ENCODE measurements around the gene NELFB. TPM values are rescaled to one million over a fixed set of nuclear protein-coding genes. Genes with fewer than 3 reads are reported as not detected.

NELFB gene
- 33.9 TPM for total RNA-seq

DNA sequence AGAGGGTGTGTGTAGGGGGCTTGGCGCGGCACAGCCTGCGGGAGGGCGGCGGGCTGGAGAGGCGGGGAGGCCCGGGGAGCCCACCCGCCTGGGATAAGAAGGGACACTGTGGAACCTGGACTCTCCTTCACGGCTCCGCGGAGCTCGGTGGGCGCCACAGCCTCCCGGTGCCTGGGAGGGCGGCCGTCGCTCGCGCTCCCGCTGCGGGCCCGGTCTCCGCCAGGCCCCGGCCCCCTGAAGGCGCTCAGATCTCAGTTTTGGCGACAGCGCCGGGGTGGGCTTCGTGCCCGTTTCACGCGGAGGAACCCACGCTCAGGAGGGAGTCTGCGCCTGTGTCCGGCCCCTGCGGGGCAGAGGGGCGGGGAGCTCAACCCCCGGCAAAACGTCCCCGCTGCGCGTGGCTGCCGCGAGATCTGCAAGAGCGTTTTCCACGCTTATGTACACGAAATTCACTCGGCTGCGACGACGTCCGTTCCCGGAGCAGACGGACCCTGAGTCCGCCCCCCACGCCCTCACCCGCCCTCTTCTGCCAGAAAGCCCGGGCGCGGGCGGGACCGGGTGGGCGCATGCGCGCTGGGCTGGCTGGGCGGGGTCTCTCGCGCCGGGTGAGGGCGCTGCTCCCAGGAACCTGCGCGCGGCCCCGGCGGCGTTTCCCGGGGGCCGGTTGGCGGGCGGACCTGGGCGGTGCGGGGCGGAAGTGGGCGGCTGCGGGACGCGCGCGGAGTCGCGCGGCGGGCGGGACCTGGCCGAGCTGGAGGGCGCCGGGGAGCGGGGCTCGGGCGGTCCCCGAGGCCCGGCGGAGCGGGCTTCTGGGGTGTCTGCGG lies at the start of gene NELFB:
Gene NELFB, plus strand, starts transcription at position 704 of the 824 bp plus-strand sequence.
- H3K9ac ChIP-seq (ENCODE audit: low read depth in 1 of 3, low read length in 3 of 3) = peak within 1 kb of the TSS; percentile 87 to 92 (median 87)
- no peaks in the 10 kb centered on the region for H3K9me3 ChIP-seq (ENCODE audit: control insufficient read depth in 3 of 3, low read length in 3 of 3)
- H3K4me3 ChIP-seq (ENCODE audit: low read length in 3 of 3) = peak within 1 kb of the TSS; percentile 90 to 96 (median 91)
- H3K36me3 ChIP-seq (ENCODE audit: control insufficient read depth in 3 of 3, insufficient read depth in 3 of 3, low read length in 3 of 3) = peaks cover 13 to 20% (median 17%) of the 10 kb centered on the region in 3 donors
- H3K4me1 ChIP-seq (ENCODE audit: control insufficient read depth in 3 of 3, insufficient read depth in 3 of 3, low read length in 3 of 3) = peaks cover 23 to 32% (median 28%) of the 10 kb centered on the region in 3 donors
- peak within 1 kb of the TSS; percentile 54 for H3K27ac ChIP-seq (ENCODE audit: low read depth, low read length)
- H3K27me3 ChIP-seq (ENCODE audit: control insufficient read depth in 3 of 3, insufficient read depth in 3 of 3, low read length in 3 of 3) = no peaks in the 10 kb centered on the region

DNA sequence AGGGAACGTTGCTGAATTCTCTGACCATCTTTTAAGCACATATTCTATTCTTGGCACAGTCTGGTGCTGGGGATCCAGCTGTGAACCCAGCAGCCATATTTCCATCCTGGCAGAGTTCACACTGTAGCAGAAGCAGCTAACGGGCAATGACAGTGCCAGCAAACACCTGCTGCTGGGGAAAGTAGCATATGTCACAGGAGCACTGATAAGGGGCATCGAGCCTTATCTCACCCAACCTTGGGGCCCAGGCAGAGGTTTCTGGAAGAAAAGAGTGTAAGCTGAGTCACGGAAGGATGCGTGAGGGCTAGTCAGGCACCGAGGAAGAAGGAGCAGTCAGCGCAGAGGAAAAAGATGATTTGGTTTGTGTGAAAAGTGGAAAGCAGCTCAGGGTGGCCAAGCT lies 48.5 kb upstream of the NELFB start:
- H3K4me3 ChIP-seq (ENCODE audit: low read length in 3 of 3) = peak overlapping the region; percentile 96 to 99 (median 97)
- peaks cover 3 to 12% (median 3%) of the 10 kb centered on the region in 3 donors for H3K36me3 ChIP-seq (ENCODE audit: control insufficient read depth in 3 of 3, insufficient read depth in 3 of 3, low read length in 3 of 3)
- no peaks in the 10 kb centered on the region for H3K27me3 ChIP-seq (ENCODE audit: control insufficient read depth in 3 of 3, insufficient read depth in 3 of 3, low read length in 3 of 3)
- H3K9ac ChIP-seq (ENCODE audit: low read depth in 1 of 3, low read length in 3 of 3) = peak overlapping the region; percentile 84 to 93 (median 91)
- H3K4me1 ChIP-seq (ENCODE audit: control insufficient read depth in 3 of 3, insufficient read depth in 3 of 3, low read length in 3 of 3) = peaks cover 45 to 54% (median 46%) of the 10 kb centered on the region in 3 donors
- H3K27ac ChIP-seq (ENCODE audit: low read depth, low read length) = no peak overlapping the region
- H3K9me3 ChIP-seq (ENCODE audit: control insufficient read depth in 3 of 3, low read length in 3 of 3) = no peaks in the 10 kb centered on the region

DNA sequence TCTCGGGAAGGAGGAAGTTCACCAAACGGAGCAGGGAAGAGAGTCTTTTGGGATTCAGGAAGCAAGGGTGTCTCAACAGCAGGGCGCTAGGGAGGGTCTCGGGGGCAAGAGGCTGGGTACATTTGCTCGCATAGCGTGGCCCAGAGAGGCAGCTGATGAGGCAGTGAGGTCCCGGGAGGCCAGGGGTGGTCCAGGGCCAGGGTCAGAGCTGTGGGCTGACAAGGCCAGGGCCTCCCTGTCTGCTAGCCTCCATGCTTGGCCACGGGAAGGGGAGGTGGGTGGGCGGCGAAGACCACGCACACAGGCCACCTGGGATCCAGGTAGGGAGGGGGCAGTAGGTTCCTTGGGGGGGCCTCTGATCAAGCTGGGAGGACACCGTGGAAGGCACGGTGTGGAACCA lies 43.6 kb upstream of the NELFB start:
- H3K27me3 ChIP-seq (ENCODE audit: control insufficient read depth in 3 of 3, insufficient read depth in 3 of 3, low read length in 3 of 3) = no peaks in the 10 kb centered on the region
- peaks cover 4 to 12% (median 5%) of the 10 kb centered on the region in 3 donors for H3K4me1 ChIP-seq (ENCODE audit: control insufficient read depth in 3 of 3, insufficient read depth in 3 of 3, low read length in 3 of 3)
- H3K4me3 ChIP-seq (ENCODE audit: low read length in 3 of 3) = no peak overlapping the region
- H3K27ac ChIP-seq (ENCODE audit: low read depth, low read length) = no peak overlapping the region
- H3K9me3 ChIP-seq (ENCODE audit: control insufficient read depth in 3 of 3, low read length in 3 of 3) = no peaks in the 10 kb centered on the region
- no peak overlapping the region for H3K9ac ChIP-seq (ENCODE audit: low read depth in 1 of 3, low read length in 3 of 3)
- peaks cover 3 to 12% (median 5%) of the 10 kb centered on the region in 3 donors for H3K36me3 ChIP-seq (ENCODE audit: control insufficient read depth in 3 of 3, insufficient read depth in 3 of 3, low read length in 3 of 3)

DNA sequence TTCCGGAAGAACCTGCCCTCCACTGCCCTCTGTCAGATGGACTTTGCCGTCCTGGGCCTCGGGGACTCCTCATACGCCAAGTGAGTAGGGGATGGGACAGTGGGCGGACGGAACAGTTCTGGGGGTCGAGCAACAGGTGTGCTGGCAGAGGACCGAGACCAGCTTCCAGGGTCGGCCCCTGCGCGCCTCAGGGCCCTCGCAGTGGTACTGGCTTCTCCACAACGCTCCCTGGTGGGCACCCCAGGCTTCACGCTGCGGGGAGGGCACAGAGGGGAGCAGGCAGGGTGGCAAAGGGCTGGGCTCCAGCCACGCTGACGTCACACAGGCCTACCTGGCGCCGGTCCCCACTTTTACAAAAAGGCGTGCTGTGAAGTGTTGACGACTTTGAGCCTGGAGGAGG lies 42.6 kb upstream of the NELFB start:
- Histone ChIP-seq H3K9ac (ENCODE audit: low read depth in 1 of 3, low read length in 3 of 3) (no peak overlapping the region), H3K4me1 (ENCODE audit: control insufficient read depth in 3 of 3, insufficient read depth in 3 of 3, low read length in 3 of 3) (peaks cover 4 to 12% (median 7%) of the 10 kb centered on the region in 3 donors), H3K27me3 (ENCODE audit: control insufficient read depth in 3 of 3, insufficient read depth in 3 of 3, low read length in 3 of 3) (no peaks in the 10 kb centered on the region), H3K9me3 (ENCODE audit: control insufficient read depth in 3 of 3, low read length in 3 of 3) (no peaks in the 10 kb centered on the region), H3K27ac (ENCODE audit: low read depth, low read length) (no peak overlapping the region), H3K4me3 (ENCODE audit: low read length in 3 of 3) (no peak overlapping the region), H3K36me3 (ENCODE audit: control insufficient read depth in 3 of 3, insufficient read depth in 3 of 3, low read length in 3 of 3) (peaks cover 1 to 6% (median 5%) of the 10 kb centered on the region in 3 donors)

DNA sequence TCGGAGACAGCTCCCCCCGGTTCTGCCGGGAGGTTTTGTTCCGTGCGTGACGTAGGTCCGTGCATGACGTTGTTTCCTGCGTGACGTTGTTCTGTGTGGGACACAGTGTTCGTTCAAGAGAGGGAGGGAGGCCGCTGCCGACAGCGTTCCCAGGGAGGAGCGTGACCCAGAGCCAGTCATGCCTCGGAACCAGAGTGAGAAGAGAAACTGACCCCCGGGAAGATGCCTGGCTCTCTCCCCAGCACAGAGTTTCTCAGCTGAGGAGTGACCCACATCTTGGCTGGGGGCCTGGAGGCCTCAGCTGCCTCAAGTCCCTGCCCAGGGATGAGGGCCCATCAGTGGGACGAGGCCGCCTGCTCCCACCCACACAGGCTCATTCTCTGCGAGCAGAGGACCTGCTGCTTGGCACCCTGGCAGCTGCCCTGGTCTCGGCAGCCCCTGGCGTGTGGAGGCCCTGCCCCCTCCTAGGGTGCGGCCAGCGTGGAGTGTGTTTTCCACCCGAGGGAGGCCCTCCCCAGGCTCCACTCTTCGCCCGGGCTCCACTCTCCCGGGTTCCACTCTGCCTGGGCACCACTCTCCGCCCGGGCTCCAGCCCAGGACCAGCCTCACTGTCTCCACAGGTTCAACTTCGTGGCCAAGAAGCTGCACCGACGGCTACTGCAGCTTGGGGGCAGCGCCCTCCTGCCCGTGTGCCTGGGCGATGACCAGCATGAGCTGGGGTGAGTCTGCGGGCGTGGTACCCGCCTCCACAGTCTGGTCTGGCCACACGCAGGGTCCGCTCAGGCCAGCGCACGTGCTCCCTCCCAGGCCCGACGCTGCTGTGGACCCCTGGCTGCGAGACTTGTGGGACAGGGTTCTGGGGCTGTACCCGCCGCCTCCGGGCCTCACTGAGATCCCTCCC lies 41.7 kb upstream of the NELFB start:
- Histone ChIP-seq H3K27me3 (ENCODE audit: control insufficient read depth in 3 of 3, insufficient read depth in 3 of 3, low read length in 3 of 3) (no peaks in the 10 kb centered on the region), H3K9ac (ENCODE audit: low read depth in 1 of 3, low read length in 3 of 3) (no peak overlapping the region), H3K9me3 (ENCODE audit: control insufficient read depth in 3 of 3, low read length in 3 of 3) (no peaks in the 10 kb centered on the region), H3K36me3 (ENCODE audit: control insufficient read depth in 3 of 3, insufficient read depth in 3 of 3, low read length in 3 of 3) (peaks cover 0 to 6% (median 5%) of the 10 kb centered on the region in 3 donors), H3K4me3 (ENCODE audit: low read length in 3 of 3) (no peak overlapping the region), H3K4me1 (ENCODE audit: control insufficient read depth in 3 of 3, insufficient read depth in 3 of 3, low read length in 3 of 3) (peaks cover 8 to 19% (median 14%) of the 10 kb centered on the region in 3 donors), H3K27ac (ENCODE audit: low read depth, low read length) (no peak overlapping the region)

DNA sequence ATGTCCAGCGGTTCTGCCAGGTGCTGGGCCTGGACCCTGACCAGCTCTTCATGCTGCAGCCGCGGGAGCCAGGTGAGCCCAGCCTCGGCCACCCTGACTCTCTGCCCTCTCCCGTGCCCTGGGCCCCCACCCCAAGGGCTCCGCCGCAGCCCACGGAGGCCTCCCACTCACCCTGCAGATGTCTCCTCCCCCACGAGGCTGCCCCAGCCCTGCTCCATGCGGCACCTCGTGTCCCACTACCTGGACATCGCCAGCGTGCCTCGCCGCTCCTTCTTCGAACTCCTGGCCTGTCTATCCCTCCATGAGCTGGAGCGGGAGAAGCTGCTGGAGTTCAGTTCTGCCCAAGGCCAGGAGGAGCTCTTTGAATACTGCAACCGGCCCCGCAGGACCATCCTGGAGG lies 40.5 kb upstream of the NELFB start:
- Histone ChIP-seq H3K27ac (ENCODE audit: low read depth, low read length) (no peak overlapping the region), H3K9ac (ENCODE audit: low read depth in 1 of 3, low read length in 3 of 3) (no peak overlapping the region), H3K36me3 (ENCODE audit: control insufficient read depth in 3 of 3, insufficient read depth in 3 of 3, low read length in 3 of 3) (peaks cover 0 to 2% (median 0%) of the 10 kb centered on the region in 3 donors), H3K27me3 (ENCODE audit: control insufficient read depth in 3 of 3, insufficient read depth in 3 of 3, low read length in 3 of 3) (no peaks in the 10 kb centered on the region), H3K9me3 (ENCODE audit: control insufficient read depth in 3 of 3, low read length in 3 of 3) (no peaks in the 10 kb centered on the region), H3K4me3 (ENCODE audit: low read length in 3 of 3) (no peak overlapping the region), H3K4me1 (ENCODE audit: control insufficient read depth in 3 of 3, insufficient read depth in 3 of 3, low read length in 3 of 3) (peaks cover 8 to 27% (median 14%) of the 10 kb centered on the region in 3 donors)

DNA sequence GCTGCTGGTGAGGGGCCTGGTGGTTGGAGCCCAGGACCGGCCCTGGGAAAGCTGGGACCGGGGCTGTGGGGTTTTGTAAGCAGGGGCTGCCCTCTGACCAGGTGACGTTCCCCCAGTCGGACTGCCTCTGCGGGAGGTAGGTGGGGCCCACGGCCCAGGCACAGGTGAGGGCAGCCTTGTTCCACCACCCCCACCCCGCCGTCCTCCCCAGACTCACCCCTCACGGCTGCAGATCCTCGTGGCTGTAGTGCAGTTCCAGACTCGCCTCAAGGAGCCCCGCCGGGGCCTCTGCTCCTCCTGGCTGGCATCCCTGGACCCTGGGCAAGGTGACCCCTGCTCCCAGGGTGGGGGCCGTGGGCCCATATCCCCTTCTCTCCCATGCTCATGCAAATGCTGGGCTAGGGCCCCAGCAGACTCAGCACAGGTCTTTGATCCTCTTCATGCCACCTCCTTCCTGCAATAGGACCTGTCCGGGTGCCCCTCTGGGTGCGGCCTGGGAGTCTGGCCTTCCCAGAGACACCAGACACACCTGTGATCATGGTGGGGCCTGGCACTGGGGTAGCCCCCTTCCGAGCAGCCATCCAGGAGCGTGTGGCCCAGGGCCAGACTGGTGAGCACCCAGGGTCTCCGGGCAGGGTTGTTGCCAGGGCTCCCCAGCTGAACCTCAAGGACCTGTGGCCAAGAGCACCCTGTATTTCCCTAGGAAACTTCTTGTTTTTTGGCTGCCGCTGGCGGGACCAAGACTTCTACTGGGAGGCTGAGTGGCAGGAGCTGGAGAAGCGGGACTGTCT lies 39.7 kb upstream of the NELFB start:
- no peak overlapping the region for H3K4me3 ChIP-seq (ENCODE audit: low read length in 3 of 3)
- no peaks in the 10 kb centered on the region for H3K27me3 ChIP-seq (ENCODE audit: control insufficient read depth in 3 of 3, insufficient read depth in 3 of 3, low read length in 3 of 3)
- H3K27ac ChIP-seq (ENCODE audit: low read depth, low read length) = no peak overlapping the region
- H3K36me3 ChIP-seq (ENCODE audit: control insufficient read depth in 3 of 3, insufficient read depth in 3 of 3, low read length in 3 of 3) = peaks cover 0 to 2% (median 0%) of the 10 kb centered on the region in 3 donors
- H3K9ac ChIP-seq (ENCODE audit: low read depth in 1 of 3, low read length in 3 of 3) = no peak overlapping the region
- H3K9me3 ChIP-seq (ENCODE audit: control insufficient read depth in 3 of 3, low read length in 3 of 3) = no peaks in the 10 kb centered on the region
- peaks cover 8 to 27% (median 14%) of the 10 kb centered on the region in 3 donors for H3K4me1 ChIP-seq (ENCODE audit: control insufficient read depth in 3 of 3, insufficient read depth in 3 of 3, low read length in 3 of 3)

DNA sequence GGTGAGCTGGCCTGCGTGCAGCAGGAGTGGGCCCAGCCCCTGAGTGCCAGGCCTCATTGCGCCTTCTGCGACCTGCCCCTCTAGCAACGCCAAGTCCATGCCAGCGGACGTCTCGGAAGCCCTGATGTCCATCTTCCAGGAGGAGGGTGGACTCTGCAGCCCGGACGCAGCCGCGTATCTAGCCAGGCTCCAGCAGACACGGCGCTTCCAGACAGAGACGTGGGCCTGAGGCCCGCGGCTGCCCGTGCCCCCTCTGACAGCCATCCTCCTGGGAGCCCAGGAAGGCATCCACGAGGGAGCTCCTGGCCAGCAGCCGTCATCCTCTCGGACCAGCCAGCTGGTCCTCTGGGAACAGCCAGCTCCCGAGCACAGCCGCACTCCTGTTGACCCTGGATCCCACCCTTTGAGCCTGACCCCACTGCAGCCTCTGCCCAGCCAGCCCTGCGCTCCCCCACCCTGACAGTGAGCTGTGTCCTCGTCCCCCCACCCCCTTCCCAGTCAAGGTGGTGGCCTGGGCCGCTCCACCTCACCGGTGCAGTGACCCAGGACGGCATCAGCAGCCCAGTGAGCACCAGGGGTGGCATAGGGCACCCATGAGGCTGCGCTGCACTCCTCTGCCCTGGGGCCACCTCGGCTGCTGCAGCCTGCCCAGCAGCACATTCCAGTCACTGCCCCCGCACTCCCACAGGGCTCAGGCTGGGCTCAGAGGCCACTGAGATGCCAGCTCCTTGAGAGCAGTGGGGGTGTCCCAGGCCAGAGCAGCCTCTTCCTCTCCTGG lies 38.8 kb upstream of the NELFB start:
- Histone ChIP-seq H3K27me3 (ENCODE audit: control insufficient read depth in 3 of 3, insufficient read depth in 3 of 3, low read length in 3 of 3) (no peaks in the 10 kb centered on the region), H3K9ac (ENCODE audit: low read depth in 1 of 3, low read length in 3 of 3) (peak overlapping the region in 1 of 3 donors; percentile 69), H3K27ac (ENCODE audit: low read depth, low read length) (no peak overlapping the region), H3K9me3 (ENCODE audit: control insufficient read depth in 3 of 3, low read length in 3 of 3) (no peaks in the 10 kb centered on the region), H3K4me3 (ENCODE audit: low read length in 3 of 3) (no peak overlapping the region), H3K4me1 (ENCODE audit: control insufficient read depth in 3 of 3, insufficient read depth in 3 of 3, low read length in 3 of 3) (peaks cover 8 to 27% (median 15%) of the 10 kb centered on the region in 3 donors), H3K36me3 (ENCODE audit: control insufficient read depth in 3 of 3, insufficient read depth in 3 of 3, low read length in 3 of 3) (peaks cover 0 to 2% (median 0%) of the 10 kb centered on the region in 3 donors)
